ENCODE data around the gene RIMS1.

GRCh38 chr6:72061286-72061685 is 174.9 kb downstream of the RIMS1 start:
- TF ChIP-seq CREB1 (CRISPR knock-in tag; IDR thresholded peaks at IDR 0.05): no peak
- no peak for TF ChIP-seq GTF2I (CRISPR knock-in tag; conservative IDR thresholded peaks at IDR 0.05)
- TF ChIP-seq MAX (CRISPR knock-in tag; IDR thresholded peaks at IDR 0.05): no peak
- no peak for TF ChIP-seq ATF1 (CRISPR knock-in tag; IDR thresholded peaks at IDR 0.05)
- no peak for TF ChIP-seq CTCF (IDR thresholded peaks at IDR 0.05)
- TF ChIP-seq, protein P1, sequence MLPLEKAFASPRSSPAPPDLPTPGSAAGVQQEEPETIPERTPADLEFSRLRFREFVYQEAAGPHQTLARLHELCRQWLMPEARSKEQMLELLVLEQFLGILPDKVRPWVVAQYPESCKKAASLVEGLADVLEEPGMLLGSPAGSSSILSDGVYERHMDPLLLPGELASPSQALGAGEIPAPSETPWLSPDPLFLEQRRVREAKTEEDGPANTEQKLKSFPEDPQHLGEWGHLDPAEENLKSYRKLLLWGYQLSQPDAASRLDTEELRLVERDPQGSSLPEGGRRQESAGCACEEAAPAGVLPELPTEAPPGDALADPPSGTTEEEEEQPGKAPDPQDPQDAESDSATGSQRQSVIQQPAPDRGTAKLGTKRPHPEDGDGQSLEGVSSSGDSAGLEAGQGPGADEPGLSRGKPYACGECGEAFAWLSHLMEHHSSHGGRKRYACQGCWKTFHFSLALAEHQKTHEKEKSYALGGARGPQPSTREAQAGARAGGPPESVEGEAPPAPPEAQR (CRISPR knock-in tag; IDR thresholded peaks at IDR 0.05): no peak
- TF ChIP-seq CREM (CRISPR knock-in tag; IDR thresholded peaks at IDR 0.05): no peak
- TF ChIP-seq, protein P2, sequence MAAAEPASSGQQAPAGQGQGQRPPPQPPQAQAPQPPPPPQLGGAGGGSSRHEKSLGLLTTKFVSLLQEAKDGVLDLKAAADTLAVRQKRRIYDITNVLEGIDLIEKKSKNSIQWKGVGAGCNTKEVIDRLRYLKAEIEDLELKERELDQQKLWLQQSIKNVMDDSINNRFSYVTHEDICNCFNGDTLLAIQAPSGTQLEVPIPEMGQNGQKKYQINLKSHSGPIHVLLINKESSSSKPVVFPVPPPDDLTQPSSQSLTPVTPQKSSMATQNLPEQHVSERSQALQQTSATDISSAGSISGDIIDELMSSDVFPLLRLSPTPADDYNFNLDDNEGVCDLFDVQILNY (CRISPR knock-in tag; IDR thresholded peaks at IDR 0.05): no peak

Measured in WTC11 (cell line).